ENCODE measurements around the gene ANAPC13. TPM values are rescaled to one million over a fixed set of nuclear protein-coding genes. Genes with fewer than 3 reads are reported as not detected.

Gene ANAPC13, protein sequence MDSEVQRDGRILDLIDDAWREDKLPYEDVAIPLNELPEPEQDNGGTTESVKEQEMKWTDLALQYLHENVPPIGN
- 10 to 100 TPM; 56.0 to 68.3 (median 66.1) TPM for total RNA-seq

DNA sequence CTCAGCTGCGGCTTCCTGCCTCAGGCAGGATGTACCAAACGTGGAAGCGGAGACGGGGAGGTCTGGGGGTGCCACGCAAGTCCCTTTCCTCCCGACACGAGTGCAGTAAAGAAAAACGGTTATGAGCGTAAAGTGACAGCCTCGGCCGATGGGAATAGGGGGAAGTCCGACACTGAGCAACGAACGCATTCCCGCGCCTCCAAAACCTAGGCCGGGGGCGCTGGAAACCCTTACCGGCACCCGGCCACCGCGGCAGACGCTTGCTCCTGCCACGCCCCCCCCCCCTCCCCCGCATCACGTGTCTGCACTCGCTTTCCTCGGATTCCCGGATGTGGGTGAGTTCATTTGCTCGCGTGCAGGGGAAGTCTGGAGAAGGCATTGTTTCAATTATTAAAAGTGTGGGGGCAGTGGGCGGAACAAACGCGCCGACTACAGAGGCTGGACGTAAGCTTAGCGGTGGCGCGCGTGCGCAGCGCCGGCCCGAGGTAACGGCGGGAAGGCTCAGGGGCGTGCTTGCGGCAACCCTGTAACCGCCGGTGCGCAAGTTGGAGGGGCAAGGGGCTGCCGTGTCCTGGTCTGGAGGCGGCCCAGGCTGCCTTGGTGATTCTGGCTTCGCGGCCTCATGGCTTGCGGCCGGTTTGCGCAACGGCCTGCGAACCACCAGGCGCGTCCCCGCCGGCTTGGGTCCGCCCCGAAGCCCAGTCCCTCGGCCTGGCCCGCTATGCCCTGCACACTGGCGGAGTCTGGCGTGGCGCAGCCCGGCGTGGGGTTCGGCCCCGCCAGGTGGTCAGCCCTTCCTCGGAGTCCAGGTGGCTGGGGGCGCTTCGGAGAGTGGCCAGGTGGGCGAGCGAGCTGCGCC is at the start of gene ANAPC13, which contains the start of gene CEP63:
Gene ANAPC13, minus strand, starts transcription at position 268 of the 859 bp plus-strand sequence. CDS start 3,081 bp downstream, outside the sequence.
Gene CEP63, plus strand, starts transcription at position 340 of the 859 bp plus-strand sequence. CDS start 9,264 bp downstream, outside the sequence.
- no peaks in the 10 kb centered on the region for H3K36me3 ChIP-seq
- peak within 1 kb of the TSS; percentile 64 to 94 (median 84) for H3K4me3 ChIP-seq
- intact Hi-C loops (cut with DNase I; ENCODE audit: low total_unique reads) = loop anchor here (10.0 kb wide), 1 partner anchor 111 kb away; the partner anchor contains the start of gene AMOTL2
- DNase-seq (ENCODE audit: low spot score in 2 of 2) = peak; percentile 86 to 94
- TF ChIP-seq POLR2AphosphoS5 (IDR thresholded peaks at IDR 0.05) = peak; percentile 83 to 91 (median 86)
- TF ChIP-seq, protein P1, sequence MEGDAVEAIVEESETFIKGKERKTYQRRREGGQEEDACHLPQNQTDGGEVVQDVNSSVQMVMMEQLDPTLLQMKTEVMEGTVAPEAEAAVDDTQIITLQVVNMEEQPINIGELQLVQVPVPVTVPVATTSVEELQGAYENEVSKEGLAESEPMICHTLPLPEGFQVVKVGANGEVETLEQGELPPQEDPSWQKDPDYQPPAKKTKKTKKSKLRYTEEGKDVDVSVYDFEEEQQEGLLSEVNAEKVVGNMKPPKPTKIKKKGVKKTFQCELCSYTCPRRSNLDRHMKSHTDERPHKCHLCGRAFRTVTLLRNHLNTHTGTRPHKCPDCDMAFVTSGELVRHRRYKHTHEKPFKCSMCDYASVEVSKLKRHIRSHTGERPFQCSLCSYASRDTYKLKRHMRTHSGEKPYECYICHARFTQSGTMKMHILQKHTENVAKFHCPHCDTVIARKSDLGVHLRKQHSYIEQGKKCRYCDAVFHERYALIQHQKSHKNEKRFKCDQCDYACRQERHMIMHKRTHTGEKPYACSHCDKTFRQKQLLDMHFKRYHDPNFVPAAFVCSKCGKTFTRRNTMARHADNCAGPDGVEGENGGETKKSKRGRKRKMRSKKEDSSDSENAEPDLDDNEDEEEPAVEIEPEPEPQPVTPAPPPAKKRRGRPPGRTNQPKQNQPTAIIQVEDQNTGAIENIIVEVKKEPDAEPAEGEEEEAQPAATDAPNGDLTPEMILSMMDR (IDR thresholded peaks at IDR 0.05) = peak in 1 of 3 donors; percentile 8
- peak; percentile 29 for TF ChIP-seq POLR2A (IDR thresholded peaks at IDR 0.05)
- no peaks in the 10 kb centered on the region for H3K27me3 ChIP-seq
- H3K27ac ChIP-seq = peak within 1 kb of the TSS; percentile 96 to 99
- peaks cover 0 to 3% of the 10 kb centered on the region in 2 donors for H3K4me1 ChIP-seq
- no peaks in the 10 kb centered on the region for H3K9me3 ChIP-seq

GRCh38 chr3:134535186-134535970 is 49.6 kb upstream of the ANAPC13 start:
- intact Hi-C loops (cut with DNase I; ENCODE audit: low total_unique reads) = no loop called here
- H3K36me3 ChIP-seq = peaks cover 3% of the 10 kb centered on the region
- H3K9me3 ChIP-seq = no peaks in the 10 kb centered on the region
- H3K4me1 ChIP-seq = no peaks in the 10 kb centered on the region
- no peak for DNase-seq (ENCODE audit: low spot score in 2 of 2)
- H3K4me3 ChIP-seq = no peak overlapping the region
- no peak for TF ChIP-seq POLR2A (IDR thresholded peaks at IDR 0.05)
- no peak for TF ChIP-seq POLR2AphosphoS5 (IDR thresholded peaks at IDR 0.05)
- TF ChIP-seq, protein P1 (IDR thresholded peaks at IDR 0.05) = no peak
- H3K27me3 ChIP-seq = no peaks in the 10 kb centered on the region
- no peak overlapping the region for H3K27ac ChIP-seq

DNA sequence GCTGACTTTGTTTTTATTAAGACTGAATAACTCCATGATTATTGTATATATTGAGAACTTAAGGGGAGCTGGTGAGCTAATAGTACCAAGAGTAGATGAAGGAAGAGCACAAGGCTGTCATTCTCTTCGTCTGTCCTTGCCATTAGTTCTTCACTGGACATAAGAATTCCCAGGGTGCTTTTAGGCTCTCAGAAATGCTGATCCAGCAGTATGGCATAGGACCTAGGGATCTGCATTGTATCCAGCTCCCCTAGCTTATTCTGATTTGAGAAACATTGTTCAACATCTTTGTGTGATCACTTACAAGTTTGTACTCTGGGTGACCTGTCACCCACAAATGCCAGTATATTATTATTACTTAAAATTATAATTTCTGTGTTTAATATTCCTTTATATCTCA is 47.7 kb upstream of the ANAPC13 start:
- Histone ChIP-seq H3K9me3 (no peaks in the 10 kb centered on the region), H3K27ac (no peak overlapping the region), H3K36me3 (peaks cover 3% of the 10 kb centered on the region), H3K27me3 (no peaks in the 10 kb centered on the region), H3K4me3 (no peak overlapping the region), H3K4me1 (no peaks in the 10 kb centered on the region)
- DNase-seq (ENCODE audit: low spot score in 2 of 2) = no peak
- intact Hi-C loops (cut with DNase I; ENCODE audit: low total_unique reads) = no loop called here
- TF ChIP-seq POLR2A (IDR thresholded peaks at IDR 0.05) (no peak), POLR2AphosphoS5 (IDR thresholded peaks at IDR 0.05) (no peak)
- TF ChIP-seq, protein P1 (IDR thresholded peaks at IDR 0.05) = no peak

- no peak for DNase-seq (ENCODE audit: low spot score in 2 of 2)
- peaks cover 24 to 34% of the 10 kb centered on the region in 2 donors for H3K9me3 ChIP-seq
- H3K27me3 ChIP-seq = no peaks in the 10 kb centered on the region
- H3K4me3 ChIP-seq = no peak overlapping the region
- no peak overlapping the region for H3K27ac ChIP-seq
- intact Hi-C loops (cut with DNase I; ENCODE audit: low total_unique reads) = no loop called here
- no peaks in the 10 kb centered on the region for H3K36me3 ChIP-seq
- H3K4me1 ChIP-seq = no peaks in the 10 kb centered on the region
- no peak for TF ChIP-seq POLR2A (IDR thresholded peaks at IDR 0.05)
- TF ChIP-seq POLR2AphosphoS5 (IDR thresholded peaks at IDR 0.05) = no peak
- TF ChIP-seq, protein P1 (IDR thresholded peaks at IDR 0.05) = no peak
These were observed 41.9 kb upstream of the ANAPC13 start for GRCh38 chr3:134527538-134528186.

Measured in breast epithelium (tissue), 4 donors.